HEK293 (cell line): ENCODE results near the gene CAB39.

Experiments
- KLF1 ChIP-seq: fragments of 450-650 bp; formaldehyde crosslinking; IDR thresholded peaks from 2 replicates; pipeline ENCODE4 v1.5.1; 2016; ENCODE audit warnings: missing biosample characterization, missing genetic modification characterization
- MEIS1 ChIP-seq: sonication (generic); formaldehyde crosslinking; IDR thresholded peaks from 2 replicates; pipeline ENCODE4 v1.8.1; 2022; ENCODE audit warnings: missing genetic modification reagents, mild to moderate bottlenecking, borderline replicate concordance
- ZBTB20 ChIP-seq: fragments of 450-650 bp; formaldehyde crosslinking; IDR thresholded peaks from 2 replicates; pipeline ENCODE4 v1.5.1; 2016; ENCODE audit warnings: missing biosample characterization, missing genetic modification characterization
- ZNF174 ChIP-seq: fragments of 450-650 bp; formaldehyde crosslinking; IDR thresholded peaks from 2 replicates; pipeline ENCODE4 v1.5.0; 2017; ENCODE audit warnings: missing biosample characterization, mild to moderate bottlenecking, missing genetic modification characterization
- ZNF311 ChIP-seq: fragments of 450-650 bp; formaldehyde crosslinking; IDR thresholded peaks from 2 replicates; pipeline ENCODE4 v1.5.1; 2017; ENCODE audit warnings: missing biosample characterization, missing genetic modification characterization, borderline replicate concordance
- ZNF654 ChIP-seq: fragments of 450-650 bp; formaldehyde crosslinking; IDR thresholded peaks from 2 replicates; pipeline ENCODE4 v1.5.1; 2016; ENCODE audit warnings: low read depth, missing biosample characterization, missing genetic modification characterization
- ZNF768 ChIP-seq: fragments of 450-650 bp; formaldehyde crosslinking; IDR thresholded peaks from 2 replicates; pipeline ENCODE4 v1.5.1; 2018; ENCODE audit warnings: missing biosample characterization, mild to moderate bottlenecking, missing genetic modification characterization
- TF ChIP-seq, protein P1 (sequence below): fragments of 450-650 bp; formaldehyde crosslinking; IDR thresholded peaks from 2 replicates; pipeline ENCODE4 v1.5.1; 2016; ENCODE audit warnings: missing biosample characterization, missing genetic modification characterization
- TF ChIP-seq, protein P2 (sequence below): fragments of 450-650 bp; formaldehyde crosslinking; IDR thresholded peaks from 2 replicates; pipeline ENCODE4 v1.5.1; 2017; ENCODE audit warnings: missing biosample characterization, missing genetic modification characterization

DNA sequence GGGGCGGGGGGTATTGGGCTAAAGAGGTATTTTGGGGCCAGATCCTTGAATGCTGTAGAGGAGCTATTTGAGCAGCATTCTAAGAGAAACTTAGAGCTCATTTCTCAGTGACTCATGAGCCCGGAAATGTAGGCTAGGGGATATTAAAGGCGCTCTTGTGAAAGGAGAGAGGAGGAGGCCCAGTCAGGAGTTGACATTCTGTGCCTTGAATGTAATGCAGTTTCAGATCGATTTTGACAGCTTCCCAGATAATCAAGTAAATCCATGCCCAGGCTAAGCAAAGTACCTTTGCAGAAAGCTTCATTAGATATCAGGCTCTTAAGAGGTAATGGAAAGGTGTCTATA lies 1.5 kb downstream of the CAB39 start:
- TF ChIP-seq, protein P1, sequence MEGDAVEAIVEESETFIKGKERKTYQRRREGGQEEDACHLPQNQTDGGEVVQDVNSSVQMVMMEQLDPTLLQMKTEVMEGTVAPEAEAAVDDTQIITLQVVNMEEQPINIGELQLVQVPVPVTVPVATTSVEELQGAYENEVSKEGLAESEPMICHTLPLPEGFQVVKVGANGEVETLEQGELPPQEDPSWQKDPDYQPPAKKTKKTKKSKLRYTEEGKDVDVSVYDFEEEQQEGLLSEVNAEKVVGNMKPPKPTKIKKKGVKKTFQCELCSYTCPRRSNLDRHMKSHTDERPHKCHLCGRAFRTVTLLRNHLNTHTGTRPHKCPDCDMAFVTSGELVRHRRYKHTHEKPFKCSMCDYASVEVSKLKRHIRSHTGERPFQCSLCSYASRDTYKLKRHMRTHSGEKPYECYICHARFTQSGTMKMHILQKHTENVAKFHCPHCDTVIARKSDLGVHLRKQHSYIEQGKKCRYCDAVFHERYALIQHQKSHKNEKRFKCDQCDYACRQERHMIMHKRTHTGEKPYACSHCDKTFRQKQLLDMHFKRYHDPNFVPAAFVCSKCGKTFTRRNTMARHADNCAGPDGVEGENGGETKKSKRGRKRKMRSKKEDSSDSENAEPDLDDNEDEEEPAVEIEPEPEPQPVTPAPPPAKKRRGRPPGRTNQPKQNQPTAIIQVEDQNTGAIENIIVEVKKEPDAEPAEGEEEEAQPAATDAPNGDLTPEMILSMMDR, result no peak
- TF ChIP-seq ZNF174 (tag by site-specific recombination) (no peak), MEIS1 (CRISPR knock-in tag) (no peak), KLF1 (no peak), ZNF768 (tag by site-specific recombination) (no peak), ZNF654 (tag by site-specific recombination) (no peak), ZNF311 (tag by site-specific recombination) (no peak), ZBTB20 (tag by site-specific recombination) (no peak)
- TF ChIP-seq, protein P2, sequence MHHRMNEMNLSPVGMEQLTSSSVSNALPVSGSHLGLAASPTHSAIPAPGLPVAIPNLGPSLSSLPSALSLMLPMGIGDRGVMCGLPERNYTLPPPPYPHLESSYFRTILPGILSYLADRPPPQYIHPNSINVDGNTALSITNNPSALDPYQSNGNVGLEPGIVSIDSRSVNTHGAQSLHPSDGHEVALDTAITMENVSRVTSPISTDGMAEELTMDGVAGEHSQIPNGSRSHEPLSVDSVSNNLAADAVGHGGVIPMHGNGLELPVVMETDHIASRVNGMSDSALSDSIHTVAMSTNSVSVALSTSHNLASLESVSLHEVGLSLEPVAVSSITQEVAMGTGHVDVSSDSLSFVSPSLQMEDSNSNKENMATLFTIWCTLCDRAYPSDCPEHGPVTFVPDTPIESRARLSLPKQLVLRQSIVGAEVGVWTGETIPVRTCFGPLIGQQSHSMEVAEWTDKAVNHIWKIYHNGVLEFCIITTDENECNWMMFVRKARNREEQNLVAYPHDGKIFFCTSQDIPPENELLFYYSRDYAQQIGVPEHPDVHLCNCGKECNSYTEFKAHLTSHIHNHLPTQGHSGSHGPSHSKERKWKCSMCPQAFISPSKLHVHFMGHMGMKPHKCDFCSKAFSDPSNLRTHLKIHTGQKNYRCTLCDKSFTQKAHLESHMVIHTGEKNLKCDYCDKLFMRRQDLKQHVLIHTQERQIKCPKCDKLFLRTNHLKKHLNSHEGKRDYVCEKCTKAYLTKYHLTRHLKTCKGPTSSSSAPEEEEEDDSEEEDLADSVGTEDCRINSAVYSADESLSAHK (tag by site-specific recombination), result no peak
